22Rv1 (cell line): ENCODE measurements around the gene SNX25.
"Not testable (repeated sequence)": the region's sequence is repeated elsewhere in the genome, so short reads cannot be mapped to it uniquely, and the experiment has no call there.

ENCODE experiments used
- H3K27ac ChIP-seq: fragments of 450-650 bp; 2 replicates; pipeline ENCODE4 v1.5.1; 2017
- CTCF ChIP-seq: fragments of 450-650 bp; IDR thresholded peaks from 2 replicates; pipeline ENCODE4 v1.5.1; 2017; ENCODE audit warnings: mild to moderate bottlenecking
- ZFX ChIP-seq: fragments of 450-650 bp; IDR thresholded peaks from 2 replicates; pipeline ENCODE4 v1.6.1; 2017; ENCODE audit warnings: antibody characterized with exemption, borderline replicate concordance

The SNX25 gene

GRCh38 chr4:185237175-185237574 lies 27.8 kb downstream of the SNX25 start:
- no peak for TF ChIP-seq ZFX
- TF ChIP-seq CTCF = no peak

GRCh38 chr4:185238215-185238681 lies 28.9 kb downstream of the SNX25 start:
- TF ChIP-seq ZFX (no peak), CTCF (no peak)
- no peak overlapping the region for H3K27ac ChIP-seq

More at GRCh38 chr4:185237175-185237574, 27.8 kb downstream of the SNX25 start:
- no peak overlapping the region for H3K27ac ChIP-seq

GRCh38 chr4:185238750-185239149 lies 29.4 kb downstream of the SNX25 start:
- TF ChIP-seq ZFX (no peak), CTCF (no peak)
- H3K27ac ChIP-seq = no peak overlapping the region

GRCh38 chr4:185240486-185240885 lies 31.1 kb downstream of the SNX25 start:
- H3K27ac ChIP-seq = not testable (repeated sequence)

GRCh38 chr4:185242749-185243533 lies 33.5 kb downstream of the SNX25 start:
- H3K27ac ChIP-seq = no peak overlapping the region
- TF ChIP-seq ZFX = no peak
- no peak for TF ChIP-seq CTCF

GRCh38 chr4:185243879-185244278 lies 34.5 kb downstream of the SNX25 start:
- TF ChIP-seq CTCF = no peak
- H3K27ac ChIP-seq = no peak overlapping the region

GRCh38 chr4:185244763-185245162 lies 35.4 kb downstream of the SNX25 start:
- no peak for TF ChIP-seq CTCF
- no peak for TF ChIP-seq ZFX
- H3K27ac ChIP-seq = no peak overlapping the region

- H3K27ac ChIP-seq = no peak overlapping the region
- TF ChIP-seq CTCF (no peak), ZFX (no peak)
These were observed 37.1 kb downstream of the SNX25 start for GRCh38 chr4:185246453-185246852.
